ENCODE data around the gene CDC42EP4. TPM values are rescaled to one million over a fixed set of nuclear protein-coding genes. Genes with fewer than 3 reads are reported as not detected.

CDC42EP4 gene
- total RNA-seq, 5 donors from 2014 or later (not counting 1 experiment from before 2014, with no cell fraction given) = 1.1 to 3.7 (median 1.3) TPM

DNA sequence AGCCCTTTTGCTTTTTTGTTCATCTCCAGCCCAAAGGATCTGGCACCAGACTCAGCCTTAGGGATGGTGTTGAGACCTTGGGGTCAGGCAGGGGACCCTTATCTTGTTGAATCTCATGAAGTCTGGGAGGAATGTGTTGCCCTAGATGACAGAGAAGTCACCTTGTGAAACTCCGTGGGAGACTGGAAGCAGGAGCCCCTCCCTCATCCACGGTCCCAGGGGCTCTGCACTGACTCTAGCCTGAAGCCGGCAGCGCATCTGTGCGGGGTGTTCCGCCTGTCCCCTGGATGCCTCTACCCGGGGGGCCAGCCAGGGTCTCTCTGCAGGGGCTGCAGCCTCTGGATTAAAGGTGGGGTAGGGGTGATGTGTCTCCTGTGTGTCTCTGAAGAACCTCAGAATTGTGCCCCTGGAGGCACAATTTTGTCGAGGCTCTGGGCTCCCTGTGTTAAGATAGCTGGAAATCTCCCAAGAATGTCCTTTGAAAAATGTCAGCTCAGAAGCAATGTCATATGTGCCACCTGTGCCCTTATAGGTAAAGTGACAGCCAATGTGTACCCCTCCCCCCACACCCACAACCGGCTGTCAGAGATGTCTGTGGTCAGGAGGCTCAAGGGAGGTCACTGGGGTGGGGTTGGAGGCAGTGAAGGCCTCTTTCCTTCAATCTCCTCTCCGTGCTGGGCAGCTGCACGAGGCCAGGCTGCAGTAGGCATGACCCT lies 32.1 kb upstream of the CDC42EP4 start:
- DNase-seq (no peak), ATAC-seq (replicated peaks in 1 of 4) (no peak)
- H3K27ac ChIP-seq (ENCODE audit: low read length) = no peak overlapping the region
- no peaks in the 10 kb centered on the region for H3K4me1 Mint-ChIP-seq
- H3K4me3 ChIP-seq (ENCODE audit: control insufficient read depth in 1 of 2, extremely low read depth in 1 of 2, low read length in 1 of 2) = no peak overlapping the region
- H3K9me3 Mint-ChIP-seq = no peaks in the 10 kb centered on the region
- CTCF ChIA-PET = interaction anchor here in 1 of 2 donors (0.5 kb wide), 1 partner anchor 675 kb away, joined by 3 read pairs; no protein-coding TSS in a partner anchor
- POLR2A ChIA-PET = no interaction called here
- no peak overlapping the region for H3K4me3 Mint-ChIP-seq
- H3K9me3 ChIP-seq = no peaks in the 10 kb centered on the region
- no peaks in the 10 kb centered on the region for H3K36me3 Mint-ChIP-seq
- H3K27me3 ChIP-seq (replicated peaks in 1 of 2; ENCODE audit: control insufficient read depth in 2 of 2, extremely low read depth in 1 of 2, insufficient read depth in 2 of 2, low read length in 1 of 2) = peaks cover 0 to 40% of the 10 kb centered on the region in 2 experiments
- no peaks in the 10 kb centered on the region for H3K27me3 Mint-ChIP-seq
- WGBS (ENCODE audit: insufficient coverage) = 64% methylated on average over 7 of the region's 11 CpGs
- no peaks in the 10 kb centered on the region for H3K4me1 ChIP-seq (ENCODE audit: control insufficient read depth in 1 of 2, extremely low read depth in 1 of 2, insufficient read depth in 2 of 2, low read length in 2 of 2)
- H3K27ac Mint-ChIP-seq = no peak overlapping the region
- H3K36me3 ChIP-seq (ENCODE audit: control insufficient read depth in 2 of 2, extremely low read depth in 1 of 2, insufficient read depth in 1 of 2, low read length in 1 of 2) = no peaks in the 10 kb centered on the region

DNA sequence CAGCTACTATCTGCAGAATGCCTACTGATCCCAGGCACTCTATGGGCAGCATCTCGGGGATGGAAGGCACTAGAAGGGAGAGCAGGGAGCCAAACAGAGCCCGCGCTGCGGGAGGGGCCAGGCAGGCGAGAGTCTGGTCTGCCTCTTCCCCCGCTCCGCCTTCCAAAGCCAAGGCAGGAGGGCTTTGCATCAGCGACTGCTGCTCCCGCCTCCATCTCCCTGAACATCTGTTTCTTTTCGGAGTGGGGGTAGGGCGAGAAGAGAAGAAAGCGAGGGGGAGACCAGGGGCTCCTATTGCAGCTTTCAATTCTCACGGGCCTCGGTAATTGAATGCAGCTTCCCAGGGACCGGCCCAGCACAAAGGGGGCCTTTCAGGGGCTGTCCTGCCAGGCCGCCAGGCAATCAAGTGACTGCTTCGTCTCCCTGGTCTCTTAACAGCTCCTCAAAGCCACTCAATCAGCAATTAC lies 31.4 kb upstream of the CDC42EP4 start:
- H3K4me1 Mint-ChIP-seq = no peaks in the 10 kb centered on the region
- H3K36me3 Mint-ChIP-seq = no peaks in the 10 kb centered on the region
- no peaks in the 10 kb centered on the region for H3K27me3 Mint-ChIP-seq
- no peak overlapping the region for H3K4me3 ChIP-seq (ENCODE audit: control insufficient read depth in 1 of 2, extremely low read depth in 1 of 2, low read length in 1 of 2)
- ATAC-seq (replicated peaks in 1 of 4) (no peak), DNase-seq (no peak)
- no peak overlapping the region for H3K4me3 Mint-ChIP-seq
- POLR2A ChIA-PET = no interaction called here
- no peaks in the 10 kb centered on the region for H3K36me3 ChIP-seq (ENCODE audit: control insufficient read depth in 2 of 2, extremely low read depth in 1 of 2, insufficient read depth in 1 of 2, low read length in 1 of 2)
- no peaks in the 10 kb centered on the region for H3K4me1 ChIP-seq (ENCODE audit: control insufficient read depth in 1 of 2, extremely low read depth in 1 of 2, insufficient read depth in 2 of 2, low read length in 2 of 2)
- WGBS (ENCODE audit: insufficient coverage) = 56% methylated on average over 12 of the region's 17 CpGs
- H3K9me3 Mint-ChIP-seq = no peaks in the 10 kb centered on the region
- H3K27ac Mint-ChIP-seq = no peak overlapping the region
- peaks cover 0 to 36% of the 10 kb centered on the region in 2 experiments for H3K27me3 ChIP-seq (replicated peaks in 1 of 2; ENCODE audit: control insufficient read depth in 2 of 2, extremely low read depth in 1 of 2, insufficient read depth in 2 of 2, low read length in 1 of 2)
- H3K27ac ChIP-seq (ENCODE audit: low read length) = no peak overlapping the region
- no peaks in the 10 kb centered on the region for H3K9me3 ChIP-seq
- CTCF ChIA-PET = interaction anchor here in 1 of 2 donors (0.5 kb wide), 1 partner anchor 813 kb away, joined by 4 read pairs; no protein-coding TSS in a partner anchor

DNA sequence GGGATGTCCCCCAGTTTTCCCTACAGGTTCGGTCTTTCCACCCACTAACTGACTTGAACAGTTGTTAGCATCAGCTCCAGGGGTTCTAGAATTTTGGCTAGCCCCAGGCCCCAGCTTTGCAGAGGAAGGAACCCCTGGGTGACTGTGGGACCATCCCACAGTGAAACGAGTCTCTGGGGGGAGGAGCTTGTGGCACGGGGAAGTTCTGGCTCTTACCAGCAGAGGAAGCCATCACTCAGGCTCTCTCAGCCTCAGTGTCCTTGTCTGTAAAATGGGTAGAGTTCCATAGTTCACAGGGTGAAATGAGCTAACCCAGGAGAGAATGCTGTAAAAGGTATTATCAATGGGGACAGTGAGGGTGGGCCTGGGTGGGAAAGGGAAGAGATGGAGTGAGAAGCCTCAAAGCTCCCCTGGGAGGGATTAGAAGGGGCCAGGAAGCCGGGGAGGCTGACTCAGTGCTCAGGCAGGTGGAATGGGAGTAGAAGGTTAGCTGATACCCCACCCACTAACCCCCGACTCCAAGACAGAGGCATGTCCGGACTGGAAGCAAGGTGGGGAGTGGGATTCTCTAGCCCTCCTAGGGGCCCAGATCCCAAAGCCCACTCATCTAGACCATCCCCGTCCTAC lies 30.9 kb upstream of the CDC42EP4 start:
- no peak for DNase-seq
- no peak for ATAC-seq (replicated peaks in 1 of 4)
- H3K27me3 ChIP-seq (replicated peaks in 1 of 2; ENCODE audit: control insufficient read depth in 2 of 2, extremely low read depth in 1 of 2, insufficient read depth in 2 of 2, low read length in 1 of 2) = peaks cover 0 to 36% of the 10 kb centered on the region in 2 experiments
- H3K36me3 ChIP-seq (ENCODE audit: control insufficient read depth in 2 of 2, extremely low read depth in 1 of 2, insufficient read depth in 1 of 2, low read length in 1 of 2) = no peaks in the 10 kb centered on the region
- H3K27ac ChIP-seq (ENCODE audit: low read length) = no peak overlapping the region
- no peak overlapping the region for H3K4me3 Mint-ChIP-seq
- H3K9me3 Mint-ChIP-seq = no peaks in the 10 kb centered on the region
- no peak overlapping the region for H3K4me3 ChIP-seq (ENCODE audit: control insufficient read depth in 1 of 2, extremely low read depth in 1 of 2, low read length in 1 of 2)
- no peaks in the 10 kb centered on the region for H3K4me1 Mint-ChIP-seq
- no peak overlapping the region for H3K27ac Mint-ChIP-seq
- no peaks in the 10 kb centered on the region for H3K36me3 Mint-ChIP-seq
- H3K27me3 Mint-ChIP-seq = no peaks in the 10 kb centered on the region
- no peaks in the 10 kb centered on the region for H3K9me3 ChIP-seq
- ChIA-PET POLR2A (no interaction called here), CTCF (interaction anchor here in 1 of 2 donors (0.5 kb wide), 1 partner anchor 813 kb away, joined by 4 read pairs; no protein-coding TSS in a partner anchor)
- no peaks in the 10 kb centered on the region for H3K4me1 ChIP-seq (ENCODE audit: control insufficient read depth in 1 of 2, extremely low read depth in 1 of 2, insufficient read depth in 2 of 2, low read length in 2 of 2)
- WGBS (ENCODE audit: insufficient coverage) = 36% methylated on average over 3 of the region's 7 CpGs

DNA sequence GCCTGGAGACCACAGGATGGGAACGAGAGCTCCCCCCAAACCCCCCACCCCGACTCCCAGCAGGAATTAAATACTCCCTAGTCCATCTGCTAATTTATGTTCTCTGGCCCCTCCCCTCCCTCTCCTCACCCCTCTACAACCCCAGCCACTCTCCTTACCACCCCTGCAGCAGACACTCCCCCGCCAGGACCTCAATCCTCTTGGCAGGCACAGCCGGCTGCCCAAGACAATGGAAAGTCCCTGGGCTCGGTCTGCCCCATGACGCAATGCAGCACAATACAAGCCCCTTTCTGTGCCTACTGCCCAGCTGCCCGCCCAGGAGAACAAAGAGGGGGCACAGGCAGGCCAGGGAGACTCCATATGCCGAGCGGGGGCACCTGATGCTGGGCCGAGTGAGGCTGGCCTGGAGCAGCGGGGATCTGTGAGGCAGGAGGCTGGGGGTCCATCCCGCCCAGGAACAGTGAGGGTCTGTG lies 30.3 kb upstream of the CDC42EP4 start:
- ChIA-PET POLR2A (no interaction called here), CTCF (no interaction called here)
- Histone ChIP-seq H3K27ac (ENCODE audit: low read length) (no peak overlapping the region), H3K36me3 (ENCODE audit: control insufficient read depth in 2 of 2, extremely low read depth in 1 of 2, insufficient read depth in 1 of 2, low read length in 1 of 2) (no peaks in the 10 kb centered on the region), H3K27me3 (replicated peaks in 1 of 2; ENCODE audit: control insufficient read depth in 2 of 2, extremely low read depth in 1 of 2, insufficient read depth in 2 of 2, low read length in 1 of 2) (peaks cover 0 to 33% of the 10 kb centered on the region in 2 experiments), H3K4me1 (ENCODE audit: control insufficient read depth in 1 of 2, extremely low read depth in 1 of 2, insufficient read depth in 2 of 2, low read length in 2 of 2) (no peaks in the 10 kb centered on the region), H3K9me3 (no peaks in the 10 kb centered on the region), H3K4me3 (ENCODE audit: control insufficient read depth in 1 of 2, extremely low read depth in 1 of 2, low read length in 1 of 2) (no peak overlapping the region)
- 78% methylated on average over 12 of the region's 12 CpGs for WGBS (ENCODE audit: insufficient coverage)
- Mint-ChIP-seq H3K27ac (no peak overlapping the region), H3K36me3 (no peaks in the 10 kb centered on the region), H3K4me1 (no peaks in the 10 kb centered on the region), H3K4me3 (no peak overlapping the region), H3K27me3 (no peaks in the 10 kb centered on the region), H3K9me3 (no peaks in the 10 kb centered on the region)
- DNase-seq (no peak), ATAC-seq (replicated peaks in 1 of 4) (no peak)

DNA sequence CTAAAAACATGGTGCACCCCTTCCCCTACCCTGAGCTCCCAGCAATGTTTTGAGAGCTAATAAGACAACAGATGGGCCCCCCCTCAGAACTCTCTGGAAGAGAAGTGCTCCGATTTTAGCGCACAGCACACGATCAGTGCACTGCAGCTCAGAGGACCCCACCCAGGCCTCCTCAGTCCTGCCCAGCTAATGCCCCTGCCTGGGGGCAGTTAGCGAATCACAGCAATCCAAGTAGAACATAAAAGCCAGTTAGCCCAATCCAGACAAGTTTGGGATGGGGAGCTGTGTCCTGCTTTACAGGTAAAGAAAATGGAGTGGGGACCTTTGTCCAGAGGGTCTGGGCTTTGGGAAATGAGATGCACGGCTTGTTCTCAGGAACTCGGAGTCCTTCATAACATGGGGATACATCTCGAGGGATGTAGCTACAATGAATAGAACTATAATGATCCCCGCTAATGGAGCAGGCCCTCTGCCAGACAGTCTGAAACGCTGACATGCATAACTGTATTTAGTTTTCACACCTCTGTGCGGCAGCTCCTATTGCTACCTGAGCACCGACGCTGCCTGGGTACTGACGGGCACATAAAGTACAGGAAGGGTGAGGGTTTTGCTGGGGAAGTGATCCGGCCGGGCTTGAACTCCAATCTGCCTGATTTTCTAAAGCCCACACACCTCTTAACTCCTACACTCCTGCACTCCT lies 29.7 kb upstream of the CDC42EP4 start:
- Histone ChIP-seq H3K4me1 (ENCODE audit: control insufficient read depth in 1 of 2, extremely low read depth in 1 of 2, insufficient read depth in 2 of 2, low read length in 2 of 2) (no peaks in the 10 kb centered on the region), H3K27ac (ENCODE audit: low read length) (no peak overlapping the region), H3K27me3 (replicated peaks in 1 of 2; ENCODE audit: control insufficient read depth in 2 of 2, extremely low read depth in 1 of 2, insufficient read depth in 2 of 2, low read length in 1 of 2) (peaks cover 0 to 33% of the 10 kb centered on the region in 2 experiments), H3K36me3 (ENCODE audit: control insufficient read depth in 2 of 2, extremely low read depth in 1 of 2, insufficient read depth in 1 of 2, low read length in 1 of 2) (no peaks in the 10 kb centered on the region), H3K4me3 (ENCODE audit: control insufficient read depth in 1 of 2, extremely low read depth in 1 of 2, low read length in 1 of 2) (no peak overlapping the region), H3K9me3 (no peaks in the 10 kb centered on the region)
- no peak overlapping the region for H3K4me3 Mint-ChIP-seq
- H3K36me3 Mint-ChIP-seq = no peaks in the 10 kb centered on the region
- no peaks in the 10 kb centered on the region for H3K9me3 Mint-ChIP-seq
- CTCF ChIA-PET = interaction anchor here in 1 of 2 donors (0.6 kb wide), 1 partner anchor 778 kb away, joined by 3 read pairs; no protein-coding TSS in a partner anchor
- no peaks in the 10 kb centered on the region for H3K4me1 Mint-ChIP-seq
- no peaks in the 10 kb centered on the region for H3K27me3 Mint-ChIP-seq
- no peak for DNase-seq
- no peak overlapping the region for H3K27ac Mint-ChIP-seq
- POLR2A ChIA-PET = no interaction called here
- no peak for ATAC-seq (replicated peaks in 1 of 4)
- WGBS (ENCODE audit: insufficient coverage) = 89% methylated on average over 9 of the region's 15 CpGs

DNA sequence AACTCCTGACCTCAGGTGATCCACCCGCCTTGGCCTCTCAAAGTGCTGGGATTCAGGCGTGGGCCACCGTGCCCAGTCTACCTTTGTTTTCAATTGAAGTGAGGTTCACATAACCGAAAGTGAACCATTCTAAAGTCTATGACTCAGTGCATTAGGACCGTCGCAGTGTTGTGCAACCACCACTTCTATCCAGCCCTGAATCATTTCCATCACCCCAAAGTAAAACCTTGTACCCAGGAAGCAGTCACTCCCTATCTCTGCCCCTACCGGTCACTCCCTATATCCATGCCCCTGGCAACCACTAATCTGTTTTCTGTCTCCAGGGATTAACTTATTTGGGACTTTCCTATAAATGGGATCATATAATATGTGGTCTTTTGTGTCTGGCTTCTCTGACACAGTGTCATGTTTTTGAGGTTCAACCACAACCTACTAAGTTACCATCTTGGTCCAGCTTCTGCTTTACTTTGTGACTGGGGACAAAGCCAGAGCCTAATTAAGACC lies 28.3 kb upstream of the CDC42EP4 start:
- POLR2A ChIA-PET = no interaction called here
- no peak for ATAC-seq (replicated peaks in 1 of 4)
- no peak overlapping the region for H3K4me3 Mint-ChIP-seq

More for the DNA sequence above, 28.3 kb upstream of the CDC42EP4 start:
- Mint-ChIP-seq H3K27ac (no peak overlapping the region), H3K4me1 (no peaks in the 10 kb centered on the region), H3K36me3 (no peaks in the 10 kb centered on the region), H3K9me3 (no peaks in the 10 kb centered on the region), H3K27me3 (no peaks in the 10 kb centered on the region)
- H3K27ac ChIP-seq (ENCODE audit: low read length) = no peak overlapping the region
- CTCF ChIA-PET = interaction anchor here in 1 of 2 donors (0.6 kb wide), 1 partner anchor 31 kb away, joined by 5 read pairs; no protein-coding TSS in a partner anchor
- 61% methylated on average over 6 of the region's 7 CpGs for WGBS (ENCODE audit: insufficient coverage)
- H3K9me3 ChIP-seq = no peaks in the 10 kb centered on the region
- no peaks in the 10 kb centered on the region for H3K36me3 ChIP-seq (ENCODE audit: control insufficient read depth in 2 of 2, extremely low read depth in 1 of 2, insufficient read depth in 1 of 2, low read length in 1 of 2)
- DNase-seq = no peak
- peaks cover 0 to 33% of the 10 kb centered on the region in 2 experiments for H3K27me3 ChIP-seq (replicated peaks in 1 of 2; ENCODE audit: control insufficient read depth in 2 of 2, extremely low read depth in 1 of 2, insufficient read depth in 2 of 2, low read length in 1 of 2)
- H3K4me3 ChIP-seq (ENCODE audit: control insufficient read depth in 1 of 2, extremely low read depth in 1 of 2, low read length in 1 of 2) = no peak overlapping the region
- H3K4me1 ChIP-seq (ENCODE audit: control insufficient read depth in 1 of 2, extremely low read depth in 1 of 2, insufficient read depth in 2 of 2, low read length in 2 of 2) = no peaks in the 10 kb centered on the region
